ENCODE measurements around the gene OR5H6.

DNA sequence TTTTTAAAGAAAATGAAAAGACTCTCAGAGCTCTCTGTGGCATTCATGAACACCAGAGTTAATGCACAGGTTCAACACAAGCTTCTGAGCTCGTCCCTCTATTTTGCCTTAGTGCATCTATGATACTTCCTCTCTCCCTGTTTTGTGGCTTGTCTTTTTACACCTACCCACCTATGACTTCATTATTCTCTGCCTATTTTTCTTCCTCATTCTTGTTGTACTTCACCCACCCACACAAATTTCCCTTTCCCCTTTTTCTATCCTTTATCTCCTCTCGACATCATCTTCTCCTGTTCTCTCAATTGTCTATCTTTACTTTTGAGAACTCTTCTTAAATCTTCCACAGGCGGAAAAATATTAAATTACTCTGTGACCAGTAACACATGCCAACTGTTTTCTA, 49.0 kb upstream of the OR5H6 start:
- TF ChIP-seq, protein P1, sequence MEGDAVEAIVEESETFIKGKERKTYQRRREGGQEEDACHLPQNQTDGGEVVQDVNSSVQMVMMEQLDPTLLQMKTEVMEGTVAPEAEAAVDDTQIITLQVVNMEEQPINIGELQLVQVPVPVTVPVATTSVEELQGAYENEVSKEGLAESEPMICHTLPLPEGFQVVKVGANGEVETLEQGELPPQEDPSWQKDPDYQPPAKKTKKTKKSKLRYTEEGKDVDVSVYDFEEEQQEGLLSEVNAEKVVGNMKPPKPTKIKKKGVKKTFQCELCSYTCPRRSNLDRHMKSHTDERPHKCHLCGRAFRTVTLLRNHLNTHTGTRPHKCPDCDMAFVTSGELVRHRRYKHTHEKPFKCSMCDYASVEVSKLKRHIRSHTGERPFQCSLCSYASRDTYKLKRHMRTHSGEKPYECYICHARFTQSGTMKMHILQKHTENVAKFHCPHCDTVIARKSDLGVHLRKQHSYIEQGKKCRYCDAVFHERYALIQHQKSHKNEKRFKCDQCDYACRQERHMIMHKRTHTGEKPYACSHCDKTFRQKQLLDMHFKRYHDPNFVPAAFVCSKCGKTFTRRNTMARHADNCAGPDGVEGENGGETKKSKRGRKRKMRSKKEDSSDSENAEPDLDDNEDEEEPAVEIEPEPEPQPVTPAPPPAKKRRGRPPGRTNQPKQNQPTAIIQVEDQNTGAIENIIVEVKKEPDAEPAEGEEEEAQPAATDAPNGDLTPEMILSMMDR (IDR thresholded peaks at IDR 0.05), result no peak
- no peak for TF ChIP-seq EZH2 (IDR thresholded peaks at IDR 0.05; ENCODE audit: borderline replicate concordance, insufficient read depth, low read depth, low read length, poor library complexity, severe bottlenecking)

All from B cell (primary cell).